Measurements from ENCODE around the gene GMCL1. TPM values are rescaled to one million over a fixed set of nuclear protein-coding genes. Genes with fewer than 3 reads are reported as not detected.

Gene GMCL1
- total and polyA plus RNA-seq, 8 donors = 15.3 to 27.0 (median 25.1) TPM

DNA sequence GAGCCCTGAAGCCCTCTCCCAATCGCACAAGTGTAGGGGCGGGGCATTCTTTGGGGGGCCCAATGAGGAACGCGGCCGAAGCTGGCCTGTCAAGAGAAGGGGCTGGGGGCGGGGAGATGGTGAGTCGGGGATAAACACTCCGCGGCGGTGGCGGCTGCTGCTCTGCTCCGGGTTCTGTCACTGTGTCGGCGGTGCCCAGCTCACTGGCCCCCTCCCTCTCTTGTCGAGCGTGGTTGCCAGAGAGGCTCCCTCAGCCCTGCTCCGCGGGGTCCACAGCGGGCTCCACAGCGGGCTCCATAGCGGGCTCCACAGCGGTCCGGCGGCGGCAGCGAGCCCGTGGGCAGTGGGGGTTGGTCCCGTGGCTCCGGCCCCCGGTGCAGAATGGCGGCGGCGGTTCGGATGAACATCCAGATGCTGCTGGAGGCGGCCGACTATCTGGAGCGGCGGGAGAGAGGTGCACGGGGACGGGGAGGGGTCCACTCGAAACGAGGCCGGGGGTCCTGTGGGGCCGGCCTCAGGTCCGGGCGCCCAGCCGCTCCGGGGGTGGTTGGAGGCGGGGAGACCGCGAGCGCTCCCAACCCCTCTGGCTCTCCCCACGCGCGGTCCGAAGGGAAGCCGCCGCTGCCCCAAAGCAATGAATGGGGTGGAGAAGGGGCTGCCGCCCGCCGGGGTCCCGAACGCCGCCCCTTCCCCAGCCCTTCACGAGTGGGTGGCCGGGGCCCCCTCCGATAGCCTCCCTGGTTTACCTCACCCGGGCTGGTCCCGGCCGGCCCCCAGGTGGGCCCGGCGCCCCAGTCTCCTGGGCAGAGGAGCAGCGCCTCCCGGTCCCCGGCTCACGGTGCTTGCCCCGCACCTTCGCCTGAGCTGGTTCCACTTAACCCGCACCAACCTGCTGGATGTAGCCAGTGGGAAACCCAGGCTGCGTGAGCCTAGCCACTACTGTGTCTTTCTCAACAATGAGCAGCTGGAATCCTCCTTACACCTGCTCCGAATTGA is 85.8 kb downstream of the GMCL1 start, which contains the start of gene MXD1:
Gene MXD1 (plus strand): TSS at position 160 of the 996 bp plus-strand sequence. CDS start 222 bp downstream, at position 382.
- peak; percentile 91 for ATAC-seq

DNA sequence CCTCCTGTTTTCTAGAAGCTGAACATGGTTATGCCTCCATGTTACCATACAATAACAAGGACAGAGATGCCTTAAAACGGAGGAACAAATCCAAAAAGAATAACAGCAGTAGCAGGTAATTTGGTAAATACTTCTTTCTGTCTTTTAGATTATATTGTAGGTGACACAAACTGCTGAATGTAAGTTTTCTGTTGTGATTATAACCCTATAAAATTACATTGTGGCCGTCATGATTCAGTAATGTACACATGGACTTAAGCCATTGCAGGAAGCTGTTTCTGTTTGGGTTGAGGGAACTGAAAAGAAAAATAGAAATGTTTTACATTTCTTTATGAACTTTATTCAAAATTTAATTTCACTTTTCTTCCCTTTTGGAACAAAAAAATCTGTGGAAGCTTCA is 86.6 kb downstream of the GMCL1 start:
- peak overlapping the region; percentile 86 to 98 for H3K27ac ChIP-seq
- intact Hi-C loops (cut with DNase I) = loop anchor here in 1 of 2 donors (10.0 kb wide), 1 partner anchor 169 kb away; the partner anchor contains the start of gene PCBP1

More for the DNA sequence above, 85.8 kb downstream of the GMCL1 start, which contains the start of gene MXD1:
- Histone ChIP-seq H3K27ac (peak within 1 kb of the TSS; percentile 98 to 99), H3K27me3 (no peaks in the 10 kb centered on the region), H3K4me1 (peaks cover 12 to 66% of the 10 kb centered on the region in 2 donors), H3K4me3 (peak within 1 kb of the TSS; percentile 84 to 90), H3K9me3 (no peaks in the 10 kb centered on the region), H3K36me3 (peaks cover 0 to 31% of the 10 kb centered on the region in 2 donors)
- intact Hi-C loops (cut with DNase I) = loop anchor here in 1 of 2 donors (5.0 to 10.0 kb wide), 2 partner anchors 170 to 227 kb away; partner anchors contain the start of gene PCBP1
- TF ChIP-seq, protein P1, sequence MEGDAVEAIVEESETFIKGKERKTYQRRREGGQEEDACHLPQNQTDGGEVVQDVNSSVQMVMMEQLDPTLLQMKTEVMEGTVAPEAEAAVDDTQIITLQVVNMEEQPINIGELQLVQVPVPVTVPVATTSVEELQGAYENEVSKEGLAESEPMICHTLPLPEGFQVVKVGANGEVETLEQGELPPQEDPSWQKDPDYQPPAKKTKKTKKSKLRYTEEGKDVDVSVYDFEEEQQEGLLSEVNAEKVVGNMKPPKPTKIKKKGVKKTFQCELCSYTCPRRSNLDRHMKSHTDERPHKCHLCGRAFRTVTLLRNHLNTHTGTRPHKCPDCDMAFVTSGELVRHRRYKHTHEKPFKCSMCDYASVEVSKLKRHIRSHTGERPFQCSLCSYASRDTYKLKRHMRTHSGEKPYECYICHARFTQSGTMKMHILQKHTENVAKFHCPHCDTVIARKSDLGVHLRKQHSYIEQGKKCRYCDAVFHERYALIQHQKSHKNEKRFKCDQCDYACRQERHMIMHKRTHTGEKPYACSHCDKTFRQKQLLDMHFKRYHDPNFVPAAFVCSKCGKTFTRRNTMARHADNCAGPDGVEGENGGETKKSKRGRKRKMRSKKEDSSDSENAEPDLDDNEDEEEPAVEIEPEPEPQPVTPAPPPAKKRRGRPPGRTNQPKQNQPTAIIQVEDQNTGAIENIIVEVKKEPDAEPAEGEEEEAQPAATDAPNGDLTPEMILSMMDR (IDR thresholded peaks at IDR 0.05) = no peak
- DNase-seq = peak in 3 of 4 donors; percentile 13 to 98 (median 55)

DNA sequence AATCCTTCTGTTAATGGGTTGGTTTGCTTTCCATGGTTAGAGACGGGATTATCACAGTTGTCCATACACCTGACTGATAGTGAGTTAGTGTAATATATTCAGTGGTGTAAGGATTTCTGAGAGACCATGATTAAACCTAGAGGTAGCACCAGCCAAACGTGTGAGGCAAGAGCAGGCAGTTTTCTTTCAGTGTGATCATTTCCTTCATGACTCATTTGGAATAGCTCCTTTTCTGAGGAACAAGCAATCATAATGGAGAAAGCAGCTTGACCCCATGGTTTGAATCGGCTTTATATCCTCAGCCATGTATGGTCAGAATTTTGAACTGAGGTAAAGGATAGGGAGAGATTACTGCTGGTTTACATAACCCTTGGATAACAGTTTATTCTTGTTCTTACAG is 88.4 kb downstream of the GMCL1 start:
- DNase-seq = no peak
- intact Hi-C loops (cut with DNase I) = loop anchor here in 1 of 2 donors (10.0 kb wide), 1 partner anchor 167 kb away; the partner anchor contains the start of gene PCBP1
- H3K27ac ChIP-seq = peak overlapping the region; percentile 55 to 98

More for the DNA sequence above, 86.6 kb downstream of the GMCL1 start:
- ATAC-seq (no peak), DNase-seq (no peak)
- Histone ChIP-seq H3K4me3 (peak overlapping the region; percentile 84 to 90), H3K9me3 (no peaks in the 10 kb centered on the region), H3K27me3 (no peaks in the 10 kb centered on the region), H3K4me1 (peaks cover 12 to 75% of the 10 kb centered on the region in 2 donors), H3K36me3 (peaks cover 0 to 39% of the 10 kb centered on the region in 2 donors)
- TF ChIP-seq, protein P1 (IDR thresholded peaks at IDR 0.05) = no peak

GRCh38 chr2:69918401-69918800 is 88.9 kb downstream of the GMCL1 start:
- ATAC-seq (no peak), DNase-seq (no peak)
- H3K9me3 ChIP-seq = no peaks in the 10 kb centered on the region
- H3K4me1 ChIP-seq = peaks cover 12 to 82% of the 10 kb centered on the region in 2 donors
- TF ChIP-seq, protein P1 (IDR thresholded peaks at IDR 0.05) = no peak
- no peaks in the 10 kb centered on the region for H3K27me3 ChIP-seq
- H3K36me3 ChIP-seq = peaks cover 0 to 62% of the 10 kb centered on the region in 2 donors
- peak overlapping the region; percentile 55 to 98 for H3K27ac ChIP-seq
- intact Hi-C loops (cut with DNase I) = loop anchor here in 1 of 2 donors (10.0 kb wide), 1 partner anchor 166 kb away; the partner anchor contains the start of gene PCBP1
- peak overlapping the region in 1 of 2 donors; percentile 90 for H3K4me3 ChIP-seq

More for the DNA sequence above, 88.4 kb downstream of the GMCL1 start:
- H3K36me3 ChIP-seq = peaks cover 0 to 57% of the 10 kb centered on the region in 2 donors
- H3K9me3 ChIP-seq = no peaks in the 10 kb centered on the region
- H3K4me1 ChIP-seq = peaks cover 12 to 82% of the 10 kb centered on the region in 2 donors
- TF ChIP-seq, protein P1 (IDR thresholded peaks at IDR 0.05) = no peak
- H3K27me3 ChIP-seq = no peaks in the 10 kb centered on the region
- H3K4me3 ChIP-seq = peak overlapping the region in 1 of 2 donors; percentile 90
- ATAC-seq = no peak

Data from left lung (tissue), 10 donors.